WERI-Rb-1 (cell line): ENCODE data around the gene ALCAM.
A peak's percentile ranks its signal among the peaks of the same experiment; 100 is the strongest.

ENCODE experiments used
- DNase-seq: peaks from one replicate; pipeline ENCODE4 v3.0.0-alpha.2; 2020
- H3K27ac ChIP-seq: fragments of 250-450 bp; sonication (Bioruptor Pico); 2 replicates; pipeline ENCODE4 v1.5.1; 2020; ENCODE audit warnings: mild to moderate bottlenecking, moderate library complexity
- H3K27me3 ChIP-seq: fragments of 250-450 bp; sonication (Bioruptor Pico); 2 replicates; pipeline ENCODE4 v1.5.1; 2021; ENCODE audit warnings: mild to moderate bottlenecking, low read depth, moderate library complexity; ENCODE audit not compliant: insufficient read depth, severe bottlenecking
- H3K36me3 ChIP-seq: fragments of 250-450 bp; sonication (Bioruptor Pico); 2 replicates; pipeline ENCODE4 v1.5.1; 2020; ENCODE audit warnings: mild to moderate bottlenecking, moderate library complexity
- H3K4me3 ChIP-seq: 2 replicates; pipeline ENCODE4 v1.5.1; 2011; ENCODE audit warnings: low read depth, mild to moderate bottlenecking, control low read depth, low read length
- H3K9me3 ChIP-seq: fragments of 250-450 bp; sonication (Bioruptor Pico); 2 replicates; pipeline ENCODE4 v1.5.1; 2021; ENCODE audit warnings: mild to moderate bottlenecking, moderate library complexity; ENCODE audit not compliant: severe bottlenecking
- TF ChIP-seq, protein P1 (sequence below): IDR thresholded peaks from 2 replicates; pipeline ENCODE4 v1.5.1; 2011; ENCODE audit warnings: low read depth, mild to moderate bottlenecking, control low read depth, inconsistent platforms, low read length

The ALCAM gene

DNA sequence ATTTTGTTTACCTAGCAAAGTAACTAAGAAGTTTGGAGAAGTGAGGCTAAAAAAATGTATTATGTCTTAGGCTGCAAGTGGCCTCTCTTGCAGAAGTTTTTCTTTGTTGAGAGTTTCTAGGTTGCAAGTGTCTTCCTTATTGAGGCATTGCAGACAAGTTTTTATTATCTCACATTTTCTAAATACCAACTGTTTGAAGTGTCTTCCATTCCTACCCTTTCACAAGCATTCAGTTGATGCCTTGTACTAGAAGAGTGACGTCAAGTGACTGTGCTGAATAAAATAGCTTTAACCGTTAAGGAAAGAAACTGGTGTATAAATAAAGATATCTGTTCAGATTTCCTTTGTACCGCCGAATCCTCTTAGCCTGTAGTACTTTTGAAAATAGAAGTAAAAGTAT, 123.3 kb downstream of the ALCAM start:
- no peak for DNase-seq
- Histone ChIP-seq H3K36me3 (no peaks in the 10 kb centered on the region), H3K4me3 (no peak overlapping the region), H3K9me3 (no peaks in the 10 kb centered on the region), H3K27me3 (no peaks in the 10 kb centered on the region), H3K27ac (no peak overlapping the region)
- TF ChIP-seq, protein P1, sequence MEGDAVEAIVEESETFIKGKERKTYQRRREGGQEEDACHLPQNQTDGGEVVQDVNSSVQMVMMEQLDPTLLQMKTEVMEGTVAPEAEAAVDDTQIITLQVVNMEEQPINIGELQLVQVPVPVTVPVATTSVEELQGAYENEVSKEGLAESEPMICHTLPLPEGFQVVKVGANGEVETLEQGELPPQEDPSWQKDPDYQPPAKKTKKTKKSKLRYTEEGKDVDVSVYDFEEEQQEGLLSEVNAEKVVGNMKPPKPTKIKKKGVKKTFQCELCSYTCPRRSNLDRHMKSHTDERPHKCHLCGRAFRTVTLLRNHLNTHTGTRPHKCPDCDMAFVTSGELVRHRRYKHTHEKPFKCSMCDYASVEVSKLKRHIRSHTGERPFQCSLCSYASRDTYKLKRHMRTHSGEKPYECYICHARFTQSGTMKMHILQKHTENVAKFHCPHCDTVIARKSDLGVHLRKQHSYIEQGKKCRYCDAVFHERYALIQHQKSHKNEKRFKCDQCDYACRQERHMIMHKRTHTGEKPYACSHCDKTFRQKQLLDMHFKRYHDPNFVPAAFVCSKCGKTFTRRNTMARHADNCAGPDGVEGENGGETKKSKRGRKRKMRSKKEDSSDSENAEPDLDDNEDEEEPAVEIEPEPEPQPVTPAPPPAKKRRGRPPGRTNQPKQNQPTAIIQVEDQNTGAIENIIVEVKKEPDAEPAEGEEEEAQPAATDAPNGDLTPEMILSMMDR: no peak

DNA sequence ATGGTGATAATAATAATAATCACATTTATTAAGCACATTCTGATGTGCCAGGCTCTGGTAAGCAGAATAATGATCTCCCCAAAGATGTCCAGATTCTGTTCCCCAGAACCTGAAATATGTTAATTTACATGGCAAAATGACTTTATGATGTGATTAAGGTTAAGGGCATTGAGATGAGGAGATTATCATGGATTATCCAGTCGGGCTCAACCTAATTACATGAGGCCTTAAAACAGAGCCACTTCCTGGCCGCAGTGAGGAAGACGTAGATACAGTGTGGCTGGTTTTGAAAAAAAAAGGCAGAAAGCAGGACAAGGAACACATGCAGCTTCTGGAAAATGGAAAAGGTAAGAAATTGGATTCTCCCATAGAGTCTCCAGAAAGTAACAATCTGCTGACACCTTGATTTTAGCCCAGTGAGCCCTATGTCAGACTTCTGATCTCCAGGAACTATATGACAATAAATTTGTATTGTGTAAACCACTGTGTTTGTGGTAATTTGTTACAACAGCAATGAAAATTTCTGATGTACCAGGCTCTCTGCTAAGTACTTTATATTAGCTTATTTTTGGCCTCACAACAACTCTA, 126.7 kb downstream of the ALCAM start:
- DNase-seq: peak; percentile 22

DNA sequence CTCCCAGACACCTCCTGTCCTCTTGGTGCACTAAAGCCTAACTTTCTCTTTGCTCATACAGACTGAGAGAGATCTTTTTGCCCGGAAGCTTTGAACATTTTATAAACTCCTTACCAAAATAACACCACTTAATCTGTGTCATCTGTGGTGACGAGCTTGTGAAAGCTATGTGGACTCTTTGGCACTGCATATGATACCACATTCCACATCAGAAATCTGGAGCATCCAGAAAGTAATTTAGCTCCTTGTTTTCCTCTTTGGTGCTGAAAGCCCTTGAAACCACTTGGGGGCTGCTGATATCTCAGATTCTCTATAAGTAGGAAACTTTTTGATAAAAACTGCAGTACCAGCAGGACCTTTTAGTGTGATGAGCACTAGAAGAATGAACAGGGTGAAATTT, 128.3 kb downstream of the ALCAM start:
- Histone ChIP-seq H3K9me3 (no peaks in the 10 kb centered on the region), H3K27me3 (no peaks in the 10 kb centered on the region), H3K27ac (no peak overlapping the region), H3K4me3 (no peak overlapping the region), H3K36me3 (no peaks in the 10 kb centered on the region)
- TF ChIP-seq, protein P1: no peak
- DNase-seq: no peak

More for the DNA sequence above, 126.7 kb downstream of the ALCAM start:
- no peaks in the 10 kb centered on the region for H3K27me3 ChIP-seq
- no peak overlapping the region for H3K27ac ChIP-seq
- H3K36me3 ChIP-seq: no peaks in the 10 kb centered on the region
- no peaks in the 10 kb centered on the region for H3K9me3 ChIP-seq
- H3K4me3 ChIP-seq: no peak overlapping the region
- TF ChIP-seq, protein P1: no peak

DNA sequence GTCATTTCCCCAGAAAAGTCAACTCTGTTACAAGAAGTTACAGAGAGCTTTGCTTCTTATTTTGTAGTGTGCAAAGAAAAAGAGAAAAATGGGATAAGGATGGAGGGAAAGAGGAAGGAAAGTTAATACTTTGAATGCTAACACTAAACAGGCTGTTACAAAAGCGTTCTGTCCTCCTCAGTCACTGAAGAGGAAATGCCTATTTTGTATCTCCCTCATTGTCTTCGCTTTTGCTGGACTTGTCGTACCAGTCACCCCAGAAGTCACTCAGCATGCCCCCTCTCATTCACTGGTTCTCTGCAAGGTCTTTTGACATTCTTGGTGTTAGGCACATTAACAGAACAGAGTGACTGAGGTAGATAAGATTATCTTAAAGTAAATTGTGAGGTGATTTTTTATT, 129.6 kb downstream of the ALCAM start:
- TF ChIP-seq, protein P1: no peak
- Histone ChIP-seq H3K4me3 (no peak overlapping the region), H3K36me3 (no peaks in the 10 kb centered on the region), H3K9me3 (no peaks in the 10 kb centered on the region), H3K27me3 (no peaks in the 10 kb centered on the region), H3K27ac (no peak overlapping the region)
- DNase-seq: no peak

DNA sequence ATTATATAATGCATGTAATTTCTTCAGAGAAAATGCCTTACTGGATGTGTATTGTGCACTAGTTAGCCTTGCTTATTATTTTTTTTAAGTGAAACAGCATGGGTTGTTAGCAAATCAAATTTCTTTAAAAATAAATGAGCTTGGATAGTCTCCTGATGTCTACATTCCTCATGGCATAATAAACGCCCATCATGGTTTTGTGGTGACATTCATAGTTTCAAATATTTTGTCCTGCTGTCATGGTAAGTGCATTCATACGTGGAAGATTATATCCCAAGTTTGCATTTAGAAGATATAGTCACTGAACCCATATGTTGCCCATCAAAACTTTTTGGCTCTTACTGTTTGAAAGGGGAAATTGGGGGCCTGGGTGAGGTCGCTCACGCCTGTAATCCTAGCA, 130.7 kb downstream of the ALCAM start:
- TF ChIP-seq, protein P1: no peak
- no peak for DNase-seq
- H3K4me3 ChIP-seq: no peak overlapping the region

DNA sequence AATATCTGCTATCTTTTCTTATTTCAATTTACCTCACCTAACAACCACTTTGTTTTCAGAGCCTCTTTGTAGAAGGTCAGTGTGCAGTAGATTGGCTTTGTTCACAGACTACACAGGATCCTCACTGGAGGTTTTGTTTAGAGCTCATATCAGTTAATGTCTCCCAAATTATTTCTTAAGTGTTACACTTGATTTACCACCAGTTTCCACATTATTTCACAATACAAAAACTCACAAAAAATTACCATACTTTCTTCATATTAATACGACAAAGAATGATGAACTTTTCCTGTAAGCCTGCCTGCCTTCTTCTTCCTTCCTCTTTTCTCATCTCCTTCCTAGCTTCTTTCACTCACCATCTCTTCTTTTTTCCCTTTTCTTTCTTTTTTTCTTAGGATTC, 133.3 kb downstream of the ALCAM start:
- Histone ChIP-seq H3K27me3 (no peaks in the 10 kb centered on the region), H3K27ac (no peak overlapping the region), H3K4me3 (no peak overlapping the region), H3K36me3 (no peaks in the 10 kb centered on the region), H3K9me3 (no peaks in the 10 kb centered on the region)
- DNase-seq: no peak
- TF ChIP-seq, protein P1: no peak

More for the DNA sequence above, 130.7 kb downstream of the ALCAM start:
- Histone ChIP-seq H3K9me3 (no peaks in the 10 kb centered on the region), H3K36me3 (no peaks in the 10 kb centered on the region), H3K27ac (no peak overlapping the region), H3K27me3 (no peaks in the 10 kb centered on the region)
